ENCODE results near the gene EEF1G. TPM values are rescaled to one million over a fixed set of nuclear protein-coding genes. Genes with fewer than 3 reads are reported as not detected.
A peak's percentile ranks its signal among the peaks of the same experiment; 100 is the strongest.

EEF1G gene
- total RNA-seq, 1 donor = 1,014 TPM

DNA sequence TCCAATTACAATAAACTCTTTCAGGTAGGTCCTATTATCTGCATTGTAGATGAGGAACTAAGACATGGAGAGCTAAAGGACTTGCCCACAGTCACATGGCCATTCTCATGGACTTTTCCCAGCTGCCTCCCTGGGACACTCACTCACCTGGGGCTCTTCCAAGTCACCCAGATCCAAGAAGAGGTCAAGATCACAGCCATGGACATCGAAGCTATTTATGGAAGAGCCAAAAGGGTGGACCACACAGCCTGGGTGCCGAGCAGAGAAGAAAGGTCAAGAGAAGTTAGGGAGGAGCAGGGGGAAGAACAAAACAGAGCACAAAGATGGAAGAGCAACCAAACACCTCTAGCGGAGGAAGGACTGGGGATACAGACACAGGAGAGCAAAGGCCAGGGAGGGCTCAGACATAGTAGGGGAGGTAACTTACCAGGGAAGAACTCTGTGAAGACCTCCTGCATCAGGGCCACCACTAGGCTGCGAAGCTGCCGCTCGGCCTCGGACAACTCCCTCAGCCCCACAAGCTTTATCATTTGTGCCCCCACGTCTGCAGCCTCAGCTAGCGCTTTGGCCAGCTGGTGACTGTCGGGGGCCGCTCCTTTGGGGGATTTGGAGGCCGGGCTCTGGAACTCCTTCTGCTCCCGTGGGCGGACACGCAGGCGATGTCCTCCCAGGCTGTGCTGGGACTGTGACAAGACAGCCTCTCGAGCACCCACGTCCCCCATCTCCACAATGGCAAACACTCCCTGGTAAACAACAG is 7.4 kb upstream of the EEF1G start:
- TF ChIP-seq, protein P1, sequence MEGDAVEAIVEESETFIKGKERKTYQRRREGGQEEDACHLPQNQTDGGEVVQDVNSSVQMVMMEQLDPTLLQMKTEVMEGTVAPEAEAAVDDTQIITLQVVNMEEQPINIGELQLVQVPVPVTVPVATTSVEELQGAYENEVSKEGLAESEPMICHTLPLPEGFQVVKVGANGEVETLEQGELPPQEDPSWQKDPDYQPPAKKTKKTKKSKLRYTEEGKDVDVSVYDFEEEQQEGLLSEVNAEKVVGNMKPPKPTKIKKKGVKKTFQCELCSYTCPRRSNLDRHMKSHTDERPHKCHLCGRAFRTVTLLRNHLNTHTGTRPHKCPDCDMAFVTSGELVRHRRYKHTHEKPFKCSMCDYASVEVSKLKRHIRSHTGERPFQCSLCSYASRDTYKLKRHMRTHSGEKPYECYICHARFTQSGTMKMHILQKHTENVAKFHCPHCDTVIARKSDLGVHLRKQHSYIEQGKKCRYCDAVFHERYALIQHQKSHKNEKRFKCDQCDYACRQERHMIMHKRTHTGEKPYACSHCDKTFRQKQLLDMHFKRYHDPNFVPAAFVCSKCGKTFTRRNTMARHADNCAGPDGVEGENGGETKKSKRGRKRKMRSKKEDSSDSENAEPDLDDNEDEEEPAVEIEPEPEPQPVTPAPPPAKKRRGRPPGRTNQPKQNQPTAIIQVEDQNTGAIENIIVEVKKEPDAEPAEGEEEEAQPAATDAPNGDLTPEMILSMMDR (IDR thresholded peaks at IDR 0.05; ENCODE audit: insufficient read depth, low read depth, low read length) = no peak
- DNase-seq (ENCODE audit: low read depth) = no peak
- no peak overlapping the region for H3K4me3 ChIP-seq (ENCODE audit: low read depth, low read length)

DNA sequence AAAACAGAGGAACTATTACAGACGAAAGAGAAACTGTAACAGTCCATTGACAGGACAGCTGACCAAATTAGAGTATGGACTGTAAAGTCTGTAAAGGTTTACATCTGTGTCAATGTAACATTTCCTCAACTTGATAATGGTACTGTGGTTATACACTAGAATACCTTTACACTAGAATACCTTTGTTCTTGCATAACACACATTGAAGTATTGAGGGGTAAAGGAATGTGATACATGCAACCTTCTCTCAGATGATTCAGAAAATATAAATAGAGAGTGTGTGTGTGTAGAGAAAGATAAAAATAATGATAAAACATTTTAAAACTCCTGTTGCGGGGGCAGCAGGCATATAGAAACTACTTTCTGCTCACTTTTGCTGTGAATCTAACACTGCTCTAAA is 5.6 kb upstream of the EEF1G start:
- TF ChIP-seq, protein P1 (IDR thresholded peaks at IDR 0.05; ENCODE audit: insufficient read depth, low read depth, low read length) = no peak
- no peak for DNase-seq (ENCODE audit: low read depth)
- H3K4me3 ChIP-seq (ENCODE audit: low read depth, low read length) = no peak overlapping the region

DNA sequence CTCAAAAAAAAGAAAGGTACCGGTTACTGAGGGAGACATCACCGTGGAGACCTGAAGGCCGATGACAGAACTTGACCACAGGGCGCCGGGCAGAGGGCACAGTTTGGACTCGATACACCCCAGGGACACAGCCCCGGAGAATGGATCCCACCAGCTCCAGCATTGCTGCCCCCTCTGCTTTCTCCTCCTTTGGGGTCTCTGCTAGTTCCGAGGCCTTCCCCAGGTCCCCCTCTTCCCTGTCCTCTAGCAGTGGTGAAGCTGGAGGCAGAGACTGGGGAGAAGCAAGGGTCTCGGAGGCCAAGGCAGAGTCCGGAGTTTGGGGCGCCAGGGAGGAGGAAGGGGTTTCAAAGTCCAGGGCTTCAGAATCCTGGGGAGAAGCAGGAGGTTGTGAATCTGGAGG is 4.8 kb upstream of the EEF1G start:
- TF ChIP-seq, protein P1 (IDR thresholded peaks at IDR 0.05; ENCODE audit: insufficient read depth, low read depth, low read length) = no peak
- DNase-seq (ENCODE audit: low read depth) = no peak
- H3K4me3 ChIP-seq (ENCODE audit: low read depth, low read length) = no peak overlapping the region

DNA sequence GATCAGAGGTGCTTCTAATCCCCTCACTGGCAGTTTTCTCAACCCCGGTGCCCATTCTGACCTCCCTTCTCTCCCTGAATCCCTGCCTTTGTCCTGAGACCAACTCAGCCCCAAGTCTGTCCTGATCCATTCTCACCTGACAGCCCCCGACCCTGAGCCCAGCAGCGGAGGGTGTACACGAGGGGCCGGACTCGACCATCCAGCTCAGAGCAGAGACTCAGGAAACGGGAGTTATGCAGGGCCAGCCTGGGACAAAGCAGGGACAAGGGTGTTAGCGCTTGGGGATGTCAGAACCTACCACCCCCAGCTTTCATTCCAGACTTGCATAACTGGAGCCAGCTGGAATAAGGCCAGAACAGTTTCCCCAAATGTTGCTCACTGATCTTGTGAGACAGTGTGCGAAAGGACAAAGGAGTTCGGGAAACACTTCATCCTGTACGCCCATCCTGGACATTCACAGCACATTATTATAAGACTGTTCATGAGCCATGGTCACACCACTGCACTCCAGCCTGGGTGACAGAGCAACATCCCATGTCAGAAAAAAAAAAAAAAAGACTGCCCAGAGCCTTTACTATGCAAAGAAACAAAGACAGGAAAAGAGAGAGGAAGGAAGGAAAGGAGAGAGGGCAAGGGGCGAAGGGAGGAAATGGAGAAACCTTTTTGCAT is 3.5 kb upstream of the EEF1G start:
- TF ChIP-seq, protein P1 (IDR thresholded peaks at IDR 0.05; ENCODE audit: insufficient read depth, low read depth, low read length) = no peak
- no peak for DNase-seq (ENCODE audit: low read depth)
- no peak overlapping the region for H3K4me3 ChIP-seq (ENCODE audit: low read depth, low read length)

DNA sequence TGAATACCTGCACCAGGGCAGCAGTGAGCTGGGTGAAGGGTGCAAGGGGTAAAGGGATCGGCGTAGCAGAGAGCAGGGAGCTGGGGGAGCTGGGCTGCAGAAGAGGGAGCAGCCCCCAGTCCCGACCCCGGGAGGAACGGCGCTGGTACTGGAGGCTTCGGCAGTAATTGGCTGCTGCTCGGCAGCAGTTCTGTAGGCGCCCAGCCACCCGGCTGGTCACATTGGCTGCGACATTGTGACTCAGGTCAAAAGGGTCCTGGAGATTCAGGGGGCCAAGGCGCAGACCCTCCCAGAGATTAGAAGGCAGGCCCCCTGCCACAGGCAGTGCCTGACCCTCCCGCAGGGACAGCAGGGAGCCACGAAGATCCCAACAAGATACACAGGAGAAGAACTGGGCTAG is 2.1 kb upstream of the EEF1G start:
- TF ChIP-seq, protein P1 (IDR thresholded peaks at IDR 0.05; ENCODE audit: insufficient read depth, low read depth, low read length) = no peak
- no peak for DNase-seq (ENCODE audit: low read depth)
- H3K4me3 ChIP-seq (ENCODE audit: low read depth, low read length) = peak overlapping the region; percentile 89

DNA sequence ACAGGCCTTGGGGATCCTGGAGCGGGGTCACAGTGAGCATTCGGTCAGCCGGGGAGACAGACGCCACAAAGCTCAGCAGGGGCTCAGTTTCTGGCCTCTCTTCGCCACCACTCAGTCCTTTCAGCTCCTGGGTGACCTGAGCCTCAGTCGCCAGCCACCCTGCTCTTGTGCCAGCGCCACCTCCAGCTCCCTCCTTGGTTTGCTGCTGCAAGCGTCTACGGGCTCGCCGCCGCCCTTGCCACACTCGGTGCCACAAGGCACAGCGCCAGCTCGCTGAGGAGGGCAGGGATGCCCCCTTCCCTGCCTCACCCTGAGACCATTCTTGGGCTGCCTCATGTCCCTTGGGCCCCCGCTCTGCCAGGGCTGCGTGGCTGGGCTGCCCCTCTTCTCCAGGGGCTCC is 1.5 kb upstream of the EEF1G start:
- no peak for DNase-seq (ENCODE audit: low read depth)
- H3K4me3 ChIP-seq (ENCODE audit: low read depth, low read length) = peak overlapping the region; percentile 89
- TF ChIP-seq, protein P1 (IDR thresholded peaks at IDR 0.05; ENCODE audit: insufficient read depth, low read depth, low read length) = no peak
